ENCODE results near the gene CSNK1A1. TPM values are rescaled to one million over a fixed set of nuclear protein-coding genes. Genes with fewer than 3 reads are reported as not detected.

Gene CSNK1A1
- total RNA-seq, 1 experiment from 2014 or later: 263 TPM

DNA sequence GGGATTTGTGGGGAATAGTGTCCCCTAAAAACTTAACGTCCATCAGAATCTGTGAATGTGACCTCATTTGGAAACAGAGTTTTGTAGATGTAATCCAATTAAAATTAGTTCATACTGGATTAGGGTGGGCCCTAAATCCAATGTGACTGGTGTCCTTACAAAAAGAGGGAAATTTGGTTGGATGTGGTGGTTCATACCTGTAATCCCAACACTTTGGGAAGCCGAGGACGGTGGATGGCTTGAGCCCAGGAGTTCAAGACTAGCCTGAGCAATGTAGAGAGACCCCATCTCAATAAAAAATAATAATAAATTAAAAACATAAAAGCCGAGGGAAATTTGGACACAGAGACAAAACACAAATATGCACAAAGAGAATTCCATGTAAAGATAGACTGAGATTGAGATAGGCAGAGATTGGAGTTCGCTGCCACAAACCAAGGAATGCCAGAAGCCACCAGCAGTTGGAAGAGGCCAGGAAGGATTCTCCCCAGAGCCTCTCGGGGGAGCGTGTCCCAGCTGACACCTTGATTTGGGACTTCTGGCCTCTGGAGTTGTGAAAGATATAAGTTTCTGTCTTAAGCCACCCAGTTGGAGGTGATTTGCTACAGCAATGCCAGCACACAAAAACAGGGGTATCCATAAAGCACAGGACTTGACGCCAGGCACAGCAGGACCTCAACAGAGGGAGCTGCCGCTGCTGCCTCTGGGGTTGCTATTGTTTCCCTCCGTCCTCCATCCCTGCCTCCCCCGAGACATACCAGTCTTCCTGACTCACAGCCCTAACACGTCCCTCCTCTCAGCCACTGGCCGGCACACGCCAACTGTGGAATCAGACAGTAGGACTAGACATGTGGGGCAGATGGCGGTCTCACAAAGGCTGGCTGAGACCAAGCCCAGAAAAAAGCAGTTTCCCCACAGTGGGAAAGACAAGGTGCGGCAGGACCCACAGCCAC is 98.3 kb downstream of the CSNK1A1 start:
- H3K9me2 ChIP-seq (ENCODE audit: insufficient read depth): no peaks in the 10 kb centered on the region
- intact Hi-C loops (cut with micrococcal nuclease): no loop called here
- no peaks in the 10 kb centered on the region for H3K9me3 ChIP-seq (ENCODE audit: control insufficient read depth in 1 of 2, insufficient read depth in 1 of 2, low read depth in 1 of 2, low read length in 2 of 2)
- H3K4me3 ChIP-seq (replicated peaks in 1 of 2; ENCODE audit: low read depth in 1 of 2, low read length in 2 of 2): peak overlapping the region in 1 of 2 experiments; percentile 1; a peak in 1 of 4 replicates
- no peaks in the 10 kb centered on the region for H3K79me2 ChIP-seq (ENCODE audit: insufficient read depth, low read length)
- ChIA-PET RAD21 (ENCODE audit: low non-redundant PET in 1 of 2, low total read pairs in 2 of 2, uncharacterized antibody in 2 of 2, unreplicated experiment in 2 of 2) (no interaction called here), POLR2A (no interaction called here), CTCF (no interaction called here)
- TF ChIP-seq, protein P1, sequence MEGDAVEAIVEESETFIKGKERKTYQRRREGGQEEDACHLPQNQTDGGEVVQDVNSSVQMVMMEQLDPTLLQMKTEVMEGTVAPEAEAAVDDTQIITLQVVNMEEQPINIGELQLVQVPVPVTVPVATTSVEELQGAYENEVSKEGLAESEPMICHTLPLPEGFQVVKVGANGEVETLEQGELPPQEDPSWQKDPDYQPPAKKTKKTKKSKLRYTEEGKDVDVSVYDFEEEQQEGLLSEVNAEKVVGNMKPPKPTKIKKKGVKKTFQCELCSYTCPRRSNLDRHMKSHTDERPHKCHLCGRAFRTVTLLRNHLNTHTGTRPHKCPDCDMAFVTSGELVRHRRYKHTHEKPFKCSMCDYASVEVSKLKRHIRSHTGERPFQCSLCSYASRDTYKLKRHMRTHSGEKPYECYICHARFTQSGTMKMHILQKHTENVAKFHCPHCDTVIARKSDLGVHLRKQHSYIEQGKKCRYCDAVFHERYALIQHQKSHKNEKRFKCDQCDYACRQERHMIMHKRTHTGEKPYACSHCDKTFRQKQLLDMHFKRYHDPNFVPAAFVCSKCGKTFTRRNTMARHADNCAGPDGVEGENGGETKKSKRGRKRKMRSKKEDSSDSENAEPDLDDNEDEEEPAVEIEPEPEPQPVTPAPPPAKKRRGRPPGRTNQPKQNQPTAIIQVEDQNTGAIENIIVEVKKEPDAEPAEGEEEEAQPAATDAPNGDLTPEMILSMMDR (IDR thresholded peaks at IDR 0.05 in 2 of 3, conservative IDR thresholded peaks at IDR 0.05 in 1 of 3; ENCODE audit: borderline replicate concordance in 1 of 3, insufficient read depth in 1 of 3, low read depth in 2 of 3, low read length in 2 of 3): no peak
- TF ChIP-seq, protein P2, sequence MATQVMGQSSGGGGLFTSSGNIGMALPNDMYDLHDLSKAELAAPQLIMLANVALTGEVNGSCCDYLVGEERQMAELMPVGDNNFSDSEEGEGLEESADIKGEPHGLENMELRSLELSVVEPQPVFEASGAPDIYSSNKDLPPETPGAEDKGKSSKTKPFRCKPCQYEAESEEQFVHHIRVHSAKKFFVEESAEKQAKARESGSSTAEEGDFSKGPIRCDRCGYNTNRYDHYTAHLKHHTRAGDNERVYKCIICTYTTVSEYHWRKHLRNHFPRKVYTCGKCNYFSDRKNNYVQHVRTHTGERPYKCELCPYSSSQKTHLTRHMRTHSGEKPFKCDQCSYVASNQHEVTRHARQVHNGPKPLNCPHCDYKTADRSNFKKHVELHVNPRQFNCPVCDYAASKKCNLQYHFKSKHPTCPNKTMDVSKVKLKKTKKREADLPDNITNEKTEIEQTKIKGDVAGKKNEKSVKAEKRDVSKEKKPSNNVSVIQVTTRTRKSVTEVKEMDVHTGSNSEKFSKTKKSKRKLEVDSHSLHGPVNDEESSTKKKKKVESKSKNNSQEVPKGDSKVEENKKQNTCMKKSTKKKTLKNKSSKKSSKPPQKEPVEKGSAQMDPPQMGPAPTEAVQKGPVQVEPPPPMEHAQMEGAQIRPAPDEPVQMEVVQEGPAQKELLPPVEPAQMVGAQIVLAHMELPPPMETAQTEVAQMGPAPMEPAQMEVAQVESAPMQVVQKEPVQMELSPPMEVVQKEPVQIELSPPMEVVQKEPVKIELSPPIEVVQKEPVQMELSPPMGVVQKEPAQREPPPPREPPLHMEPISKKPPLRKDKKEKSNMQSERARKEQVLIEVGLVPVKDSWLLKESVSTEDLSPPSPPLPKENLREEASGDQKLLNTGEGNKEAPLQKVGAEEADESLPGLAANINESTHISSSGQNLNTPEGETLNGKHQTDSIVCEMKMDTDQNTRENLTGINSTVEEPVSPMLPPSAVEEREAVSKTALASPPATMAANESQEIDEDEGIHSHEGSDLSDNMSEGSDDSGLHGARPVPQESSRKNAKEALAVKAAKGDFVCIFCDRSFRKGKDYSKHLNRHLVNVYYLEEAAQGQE (IDR thresholded peaks at IDR 0.05; ENCODE audit: low read depth): no peak
- TF ChIP-seq SRF (IDR thresholded peaks at IDR 0.05; ENCODE audit: low read depth): no peak
- no peak for TF ChIP-seq CEBPB (IDR thresholded peaks at IDR 0.05; ENCODE audit: low read depth)
- TF ChIP-seq EZH2phosphoT487 (IDR thresholded peaks at IDR 0.05; ENCODE audit: borderline replicate concordance): no peak
- TF ChIP-seq SP1 (IDR thresholded peaks at IDR 0.05; ENCODE audit: low read depth): no peak
- no peak for TF ChIP-seq FOSL1 (IDR thresholded peaks at IDR 0.05; ENCODE audit: low read depth)
- TF ChIP-seq POLR2AphosphoS5 (IDR thresholded peaks at IDR 0.05; ENCODE audit: low read depth, low read length): no peak
- TF ChIP-seq ELF1 (IDR thresholded peaks at IDR 0.05; ENCODE audit: borderline replicate concordance, low read depth): no peak
- TF ChIP-seq ZFX (IDR thresholded peaks at IDR 0.05): no peak
- no peak for TF ChIP-seq POLR2A (IDR thresholded peaks at IDR 0.05; ENCODE audit: borderline replicate concordance, extremely low read depth, insufficient read depth, insufficient read length)
- no peak for TF ChIP-seq ZNF274 (IDR thresholded peaks at IDR 0.05; ENCODE audit: low read depth, low read length)
- TF ChIP-seq RAD21 (IDR thresholded peaks at IDR 0.05; ENCODE audit: low read depth): no peak
- TF ChIP-seq, protein P3, sequence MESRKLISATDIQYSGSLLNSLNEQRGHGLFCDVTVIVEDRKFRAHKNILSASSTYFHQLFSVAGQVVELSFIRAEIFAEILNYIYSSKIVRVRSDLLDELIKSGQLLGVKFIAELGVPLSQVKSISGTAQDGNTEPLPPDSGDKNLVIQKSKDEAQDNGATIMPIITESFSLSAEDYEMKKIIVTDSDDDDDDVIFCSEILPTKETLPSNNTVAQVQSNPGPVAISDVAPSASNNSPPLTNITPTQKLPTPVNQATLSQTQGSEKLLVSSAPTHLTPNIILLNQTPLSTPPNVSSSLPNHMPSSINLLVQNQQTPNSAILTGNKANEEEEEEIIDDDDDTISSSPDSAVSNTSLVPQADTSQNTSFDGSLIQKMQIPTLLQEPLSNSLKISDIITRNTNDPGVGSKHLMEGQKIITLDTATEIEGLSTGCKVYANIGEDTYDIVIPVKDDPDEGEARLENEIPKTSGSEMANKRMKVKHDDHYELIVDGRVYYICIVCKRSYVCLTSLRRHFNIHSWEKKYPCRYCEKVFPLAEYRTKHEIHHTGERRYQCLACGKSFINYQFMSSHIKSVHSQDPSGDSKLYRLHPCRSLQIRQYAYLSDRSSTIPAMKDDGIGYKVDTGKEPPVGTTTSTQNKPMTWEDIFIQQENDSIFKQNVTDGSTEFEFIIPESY (IDR thresholded peaks at IDR 0.05; ENCODE audit: extremely low read depth, insufficient replicate concordance, low read length): no peak
- TF ChIP-seq EGR1 (IDR thresholded peaks at IDR 0.05; ENCODE audit: low read depth): no peak
- no peak for TF ChIP-seq YY1 (IDR thresholded peaks at IDR 0.05; ENCODE audit: extremely low read depth, insufficient replicate concordance, low read depth, low read length)
- no peak for TF ChIP-seq MAX (IDR thresholded peaks at IDR 0.05)
- TF ChIP-seq TCF7L2 (IDR thresholded peaks at IDR 0.05; ENCODE audit: borderline replicate concordance, extremely low read depth, insufficient read depth, insufficient read length): no peak
- TF ChIP-seq EZH2 (IDR thresholded peaks at IDR 0.05): no peak
- peak overlapping the region; percentile 80 for H2AFZ ChIP-seq (ENCODE audit: low read depth, low read length, poor library complexity, severe bottlenecking)
- no peaks in the 10 kb centered on the region for H3K27me3 ChIP-seq (ENCODE audit: insufficient read depth, low read length)
- no peak; the same call in 1 of the 2 replicates for ATAC-seq
- H3K36me3 ChIP-seq (ENCODE audit: control insufficient read depth in 1 of 2, insufficient read depth in 2 of 2, low read length in 2 of 2): no peaks in the 10 kb centered on the region
- H3K4me2 ChIP-seq (ENCODE audit: low read length): peak overlapping the region; percentile 60
- H3K27ac ChIP-seq (ENCODE audit: low read depth, low read length): no peak overlapping the region
- DNase-seq (ENCODE audit: low read depth, low spot score): no peak
- H4K20me1 ChIP-seq (ENCODE audit: insufficient read depth): no peaks in the 10 kb centered on the region
- peaks cover 29 to 93% of the 10 kb centered on the region in 2 experiments for H3K4me1 ChIP-seq (ENCODE audit: control insufficient read depth in 1 of 2, insufficient read depth in 2 of 2, low read length in 2 of 2)
- BruUV-seq (replicated peaks): no TSS peak
- H3K9ac ChIP-seq (ENCODE audit: low read length): peak overlapping the region; percentile 28
